HEK293 (cell line): Measurements from ENCODE around the gene PRR15L.

ENCODE experiments used
- SP3 ChIP-seq: fragments of 450-650 bp; formaldehyde crosslinking; IDR thresholded peaks from 2 replicates; pipeline ENCODE4 v1.5.1; 2016; ENCODE audit warnings: missing biosample characterization, missing genetic modification characterization
- ZNF239 ChIP-seq: fragments of 450-650 bp; formaldehyde crosslinking; IDR thresholded peaks from 2 replicates; pipeline ENCODE4 v1.5.1; 2016; ENCODE audit warnings: missing biosample characterization, missing genetic modification characterization
- TF ChIP-seq, protein P1 (sequence below): fragments of 450-650 bp; formaldehyde crosslinking; IDR thresholded peaks from 2 replicates; pipeline ENCODE4 v1.5.1; 2016; ENCODE audit warnings: missing biosample characterization, missing genetic modification characterization

DNA sequence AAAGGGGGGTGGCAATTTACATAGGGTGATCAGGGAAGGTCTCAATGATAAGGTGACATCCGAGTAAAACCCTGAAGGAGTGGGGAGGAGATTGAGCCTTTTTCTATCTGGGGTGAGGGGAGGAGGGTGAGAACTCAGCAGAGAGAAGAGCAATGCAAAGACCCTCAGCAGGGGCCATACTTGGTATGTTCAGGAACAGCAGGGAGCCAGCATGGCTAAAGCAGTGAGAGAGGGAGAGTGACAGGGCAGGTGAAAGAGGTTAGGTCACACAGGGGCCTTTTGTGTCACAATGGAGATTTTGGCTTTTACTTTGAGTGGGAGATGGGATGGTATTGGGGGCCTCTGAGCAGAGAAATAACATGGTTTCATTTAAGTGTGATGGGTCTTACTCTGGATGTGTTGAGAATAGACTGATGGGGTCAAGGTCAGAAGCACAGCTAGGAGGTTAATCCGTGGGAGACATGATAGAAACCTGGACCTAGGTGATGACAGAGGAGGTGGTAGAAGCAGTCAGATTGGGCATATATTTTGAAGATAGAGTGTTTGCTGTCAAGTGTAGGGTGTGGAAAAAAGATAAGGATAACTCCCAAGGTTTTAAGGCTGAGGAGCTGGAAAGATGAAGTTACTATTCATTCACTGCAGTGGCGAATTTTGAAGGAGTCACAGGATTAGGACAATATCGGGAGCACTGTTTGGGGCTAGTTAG is 55.5 kb downstream of the PRR15L start:
- TF ChIP-seq, protein P1, sequence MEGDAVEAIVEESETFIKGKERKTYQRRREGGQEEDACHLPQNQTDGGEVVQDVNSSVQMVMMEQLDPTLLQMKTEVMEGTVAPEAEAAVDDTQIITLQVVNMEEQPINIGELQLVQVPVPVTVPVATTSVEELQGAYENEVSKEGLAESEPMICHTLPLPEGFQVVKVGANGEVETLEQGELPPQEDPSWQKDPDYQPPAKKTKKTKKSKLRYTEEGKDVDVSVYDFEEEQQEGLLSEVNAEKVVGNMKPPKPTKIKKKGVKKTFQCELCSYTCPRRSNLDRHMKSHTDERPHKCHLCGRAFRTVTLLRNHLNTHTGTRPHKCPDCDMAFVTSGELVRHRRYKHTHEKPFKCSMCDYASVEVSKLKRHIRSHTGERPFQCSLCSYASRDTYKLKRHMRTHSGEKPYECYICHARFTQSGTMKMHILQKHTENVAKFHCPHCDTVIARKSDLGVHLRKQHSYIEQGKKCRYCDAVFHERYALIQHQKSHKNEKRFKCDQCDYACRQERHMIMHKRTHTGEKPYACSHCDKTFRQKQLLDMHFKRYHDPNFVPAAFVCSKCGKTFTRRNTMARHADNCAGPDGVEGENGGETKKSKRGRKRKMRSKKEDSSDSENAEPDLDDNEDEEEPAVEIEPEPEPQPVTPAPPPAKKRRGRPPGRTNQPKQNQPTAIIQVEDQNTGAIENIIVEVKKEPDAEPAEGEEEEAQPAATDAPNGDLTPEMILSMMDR (tag by site-specific recombination): no peak
- TF ChIP-seq SP3 (tag by site-specific recombination): no peak
- no peak for TF ChIP-seq ZNF239 (tag by site-specific recombination)
